Vagina (tissue), 2 donors: ENCODE measurements around the gene RNF5. TPM values are rescaled to one million over a fixed set of nuclear protein-coding genes. Genes with fewer than 3 reads are reported as not detected.

Experiments
- DNase-seq, 2 donors: peaks; one replicate each; pipeline ENCODE4 v3.0.0-alpha.2; 2017; ENCODE audit errors: extremely low spot score in 2 of 2
- H3K27ac ChIP-seq: fragments of 200-600 bp; sonication (generic); one replicate; pipeline ENCODE4 v1.5.1; 2019
- H3K27me3 ChIP-seq: fragments of 200-600 bp; sonication (generic); one replicate; pipeline ENCODE4 v1.5.1; 2019
- H3K36me3 ChIP-seq, 2 donors: fragments of 200-600 bp; sonication (generic); one replicate each; pipeline ENCODE4 v1.5.1; 2017 to 2019
- H3K4me1 ChIP-seq: fragments of 200-600 bp; sonication (generic); one replicate; pipeline ENCODE4 v1.5.1; 2019
- H3K4me3 ChIP-seq, 2 donors: fragments of 200-600 bp; sonication (generic); 1 replicate in 1 of 2; 2 replicates in 1 of 2; pipeline ENCODE4 v1.5.1; 2016 to 2019
- H3K9me3 ChIP-seq: fragments of 200-600 bp; sonication (generic); one replicate; pipeline ENCODE4 v1.5.1; 2019
- CTCF ChIP-seq, 3 experiments: fragments of 450-650 bp in 2 of 3; fragments of 200-600 bp in 1 of 3; sonication (generic) in 1 of 3; IDR thresholded peaks; one replicate each; pipeline ENCODE4 v1.5.1; 2017 to 2019; ENCODE audit warnings: antibody characterized with exemption in 3 of 3, mild to moderate bottlenecking in 2 of 3, moderate library complexity in 2 of 3
- POLR2A ChIP-seq, 2 donors: fragments of 450-650 bp; IDR thresholded peaks; one replicate each; pipeline ENCODE4 v1.6.1; 2017; ENCODE audit warnings: antibody characterized with exemption in 2 of 2, mild to moderate bottlenecking in 2 of 2, moderate library complexity in 2 of 2
- POLR2AphosphoS5 ChIP-seq, 2 donors: sonication (generic); formaldehyde crosslinking; IDR thresholded peaks; one replicate each; pipeline ENCODE4 v1.9.0; 2017; ENCODE audit warnings: antibody characterized with exemption in 2 of 2, mild to moderate bottlenecking in 2 of 2, low read depth in 1 of 2; ENCODE audit not compliant: insufficient read depth in 1 of 2
- intact Hi-C: fragments of 100-400 bp; cut with DNase I; formaldehyde crosslinking; loops from one replicate; pipeline ENCODE4 v1.15.1; 2023
- total RNA-seq: library from RNA; depleted of rRNA; stranded (reverse); fragments of >200 nt; gene quantifications from one replicate; pipeline ENCODE4 v1.2.3, GENCODE V29; 2016

Gene RNF5
- total RNA-seq, 1 donor from 2014 or later: 48.4 TPM

GRCh38 chr6:32171234-32171633 is 7.0 kb upstream of the RNF5 start:
- Histone ChIP-seq H3K4me1 (peaks cover 17% of the 10 kb centered on the region), H3K36me3 (peaks cover 0 to 45% of the 10 kb centered on the region in 2 donors), H3K4me3 (no peak overlapping the region), H3K27ac (no peak overlapping the region), H3K27me3 (no peaks in the 10 kb centered on the region), H3K9me3 (no peaks in the 10 kb centered on the region)
- intact Hi-C loops: loop anchor here (10.0 kb wide), 1 partner anchor 46 kb away; the partner anchor contains the start of gene ATF6B
- no peak for DNase-seq
- TF ChIP-seq POLR2A (IDR thresholded peaks at IDR 0.05) (no peak), CTCF (IDR thresholded peaks at IDR 0.05) (no peak), POLR2AphosphoS5 (IDR thresholded peaks at IDR 0.05; ENCODE audit: insufficient read depth in 1 of 2, low read depth in 1 of 2) (no peak)

GRCh38 chr6:32173051-32173727 is 5.0 kb upstream of the RNF5 start:
- intact Hi-C loops: loop anchor here (10.0 kb wide), 1 partner anchor 48 kb away; the partner anchor contains the start of gene ATF6B
- no peak overlapping the region for H3K27ac ChIP-seq
- no peaks in the 10 kb centered on the region for H3K27me3 ChIP-seq

DNA sequence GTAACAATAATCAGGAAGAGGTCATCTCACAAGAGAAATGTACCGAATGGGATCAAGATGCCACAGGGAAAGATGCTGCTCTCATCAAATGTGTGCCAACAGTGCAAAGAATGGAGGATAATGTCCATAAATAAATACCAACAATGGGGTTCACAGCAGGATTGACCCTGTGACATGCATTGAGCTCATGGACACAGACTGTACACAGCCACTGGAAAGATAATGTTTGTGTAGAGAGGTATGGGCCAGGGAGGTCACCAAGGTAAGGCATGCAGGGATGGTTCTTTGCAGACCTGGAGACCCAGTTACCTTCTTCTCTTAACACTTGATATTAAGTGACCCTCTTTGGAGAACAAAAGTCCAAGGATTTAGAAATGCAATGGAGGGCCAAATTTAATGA is 3.8 kb upstream of the RNF5 start:
- peaks cover 0 to 18% of the 10 kb centered on the region in 2 donors for H3K36me3 ChIP-seq
- intact Hi-C loops: loop anchor here (10.0 kb wide), 1 partner anchor 50 kb away; the partner anchor contains the start of gene ATF6B
- no peaks in the 10 kb centered on the region for H3K9me3 ChIP-seq
- H3K4me1 ChIP-seq: peaks cover 38% of the 10 kb centered on the region
- DNase-seq: no peak
- no peak for TF ChIP-seq CTCF (IDR thresholded peaks at IDR 0.05)
- TF ChIP-seq POLR2A (IDR thresholded peaks at IDR 0.05): no peak
- TF ChIP-seq POLR2AphosphoS5 (IDR thresholded peaks at IDR 0.05; ENCODE audit: insufficient read depth in 1 of 2, low read depth in 1 of 2): no peak
- no peaks in the 10 kb centered on the region for H3K27me3 ChIP-seq
- H3K27ac ChIP-seq: no peak overlapping the region
- H3K4me3 ChIP-seq: no peak overlapping the region

More at GRCh38 chr6:32173051-32173727, 5.0 kb upstream of the RNF5 start:
- TF ChIP-seq CTCF (IDR thresholded peaks at IDR 0.05): no peak
- no peak for TF ChIP-seq POLR2AphosphoS5 (IDR thresholded peaks at IDR 0.05; ENCODE audit: insufficient read depth in 1 of 2, low read depth in 1 of 2)
- TF ChIP-seq POLR2A (IDR thresholded peaks at IDR 0.05): no peak
- Histone ChIP-seq H3K4me3 (no peak overlapping the region), H3K36me3 (peaks cover 0 to 25% of the 10 kb centered on the region in 2 donors), H3K9me3 (no peaks in the 10 kb centered on the region), H3K4me1 (peaks cover 29% of the 10 kb centered on the region)
- DNase-seq: no peak

DNA sequence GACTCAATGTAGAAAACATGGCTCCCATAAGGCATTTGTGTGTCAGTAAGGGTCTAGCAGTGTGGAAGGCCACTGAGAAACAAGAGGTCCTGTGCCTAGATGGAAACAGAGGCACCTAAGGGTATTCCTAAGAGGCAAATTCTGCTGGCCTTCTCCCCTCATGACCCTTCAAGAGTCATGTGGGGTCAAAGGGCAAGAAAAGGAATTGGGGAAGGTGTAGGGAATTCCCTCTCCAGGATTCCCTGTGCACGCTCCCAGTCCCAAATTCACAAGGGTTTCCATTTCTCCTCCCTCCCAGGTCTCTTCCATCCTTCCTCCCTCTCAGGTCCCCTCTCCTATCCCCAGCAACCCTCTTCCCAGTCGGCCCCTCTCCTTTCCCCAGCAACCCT is 2.9 kb upstream of the RNF5 start:
- Histone ChIP-seq H3K27me3 (no peaks in the 10 kb centered on the region), H3K36me3 (peaks cover 0 to 14% of the 10 kb centered on the region in 2 donors), H3K4me1 (peaks cover 45% of the 10 kb centered on the region), H3K9me3 (no peaks in the 10 kb centered on the region), H3K4me3 (peak overlapping the region; percentile 81 to 93), H3K27ac (peak overlapping the region; percentile 95)
- intact Hi-C loops: loop anchor here (10.0 kb wide), 1 partner anchor 51 kb away; the partner anchor contains the start of gene ATF6B
- no peak for DNase-seq
- TF ChIP-seq CTCF (IDR thresholded peaks at IDR 0.05) (no peak), POLR2A (IDR thresholded peaks at IDR 0.05) (no peak), POLR2AphosphoS5 (IDR thresholded peaks at IDR 0.05; ENCODE audit: insufficient read depth in 1 of 2, low read depth in 1 of 2) (no peak)
